ENCODE results near the gene DCDC1. TPM values are rescaled to one million over a fixed set of nuclear protein-coding genes. Genes with fewer than 3 reads are reported as not detected.

Gene DCDC1
- total RNA-seq, 1 donor from 2014 or later: 0.47 TPM

DNA sequence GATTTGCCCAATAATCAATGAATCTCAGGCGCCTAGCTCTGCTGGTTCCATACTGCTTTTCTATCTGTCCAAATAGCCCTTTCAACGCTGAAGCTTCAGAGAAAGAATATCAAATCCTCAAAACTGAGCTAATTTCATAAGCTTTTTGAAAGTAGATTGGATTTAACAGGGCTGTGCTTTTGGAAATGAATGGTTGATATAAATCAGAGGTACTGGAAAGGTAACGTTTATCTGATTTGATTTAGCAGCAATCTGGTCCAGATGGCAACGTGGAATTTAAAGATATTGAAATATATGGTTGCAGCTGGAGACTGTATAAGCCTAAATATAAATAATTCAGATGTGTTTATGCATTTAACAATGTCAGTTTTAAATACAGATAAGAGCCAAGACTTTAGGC, 553.9 kb downstream of the DCDC1 start:
- TF ChIP-seq, protein P1, sequence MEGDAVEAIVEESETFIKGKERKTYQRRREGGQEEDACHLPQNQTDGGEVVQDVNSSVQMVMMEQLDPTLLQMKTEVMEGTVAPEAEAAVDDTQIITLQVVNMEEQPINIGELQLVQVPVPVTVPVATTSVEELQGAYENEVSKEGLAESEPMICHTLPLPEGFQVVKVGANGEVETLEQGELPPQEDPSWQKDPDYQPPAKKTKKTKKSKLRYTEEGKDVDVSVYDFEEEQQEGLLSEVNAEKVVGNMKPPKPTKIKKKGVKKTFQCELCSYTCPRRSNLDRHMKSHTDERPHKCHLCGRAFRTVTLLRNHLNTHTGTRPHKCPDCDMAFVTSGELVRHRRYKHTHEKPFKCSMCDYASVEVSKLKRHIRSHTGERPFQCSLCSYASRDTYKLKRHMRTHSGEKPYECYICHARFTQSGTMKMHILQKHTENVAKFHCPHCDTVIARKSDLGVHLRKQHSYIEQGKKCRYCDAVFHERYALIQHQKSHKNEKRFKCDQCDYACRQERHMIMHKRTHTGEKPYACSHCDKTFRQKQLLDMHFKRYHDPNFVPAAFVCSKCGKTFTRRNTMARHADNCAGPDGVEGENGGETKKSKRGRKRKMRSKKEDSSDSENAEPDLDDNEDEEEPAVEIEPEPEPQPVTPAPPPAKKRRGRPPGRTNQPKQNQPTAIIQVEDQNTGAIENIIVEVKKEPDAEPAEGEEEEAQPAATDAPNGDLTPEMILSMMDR (IDR thresholded peaks at IDR 0.05; ENCODE audit: partially characterized antibody, unreplicated experiment): no peak
- Mint-ChIP-seq H3K4me3 (ENCODE audit: unreplicated experiment) (no peak overlapping the region), H3K9me3 (ENCODE audit: unreplicated experiment) (no peaks in the 10 kb centered on the region), H3K27ac (ENCODE audit: unreplicated experiment) (no peak overlapping the region), H3K36me3 (ENCODE audit: unreplicated experiment) (no peaks in the 10 kb centered on the region), H3K27me3 (ENCODE audit: unreplicated experiment) (no peaks in the 10 kb centered on the region), H3K4me1 (ENCODE audit: low read depth, unreplicated experiment) (no peaks in the 10 kb centered on the region)
- DNase-seq: no peak

GRCh38 chr11:30814737-30815136, 554.8 kb downstream of the DCDC1 start:
- H3K4me3 Mint-ChIP-seq (ENCODE audit: unreplicated experiment): no peak overlapping the region
- H3K4me1 Mint-ChIP-seq (ENCODE audit: low read depth, unreplicated experiment): no peaks in the 10 kb centered on the region
- no peaks in the 10 kb centered on the region for H3K36me3 Mint-ChIP-seq (ENCODE audit: unreplicated experiment)
- H3K9me3 Mint-ChIP-seq (ENCODE audit: unreplicated experiment): no peaks in the 10 kb centered on the region
- H3K27ac Mint-ChIP-seq (ENCODE audit: unreplicated experiment): no peak overlapping the region
- no peak for DNase-seq
- H3K27me3 Mint-ChIP-seq (ENCODE audit: unreplicated experiment): no peaks in the 10 kb centered on the region
- TF ChIP-seq, protein P1 (IDR thresholded peaks at IDR 0.05; ENCODE audit: partially characterized antibody, unreplicated experiment): no peak

Other genes with a start within 250 kb of the DCDC1 start
- gene DNAJC24, start 121 bp upstream of the DCDC1 start, total RNA-seq (ENCODE audit: unreplicated experiment): 20.6 TPM
- gene IMMP1L, start 139.9 kb upstream of the DCDC1 start, total RNA-seq (ENCODE audit: unreplicated experiment): 34.3 TPM
- 9.9 TPM for gene ELP4, start 140.0 kb upstream of the DCDC1 start, total RNA-seq (ENCODE audit: unreplicated experiment)